PC-9 (cell line): ENCODE data around the gene FAM117A. TPM values are rescaled to one million over a fixed set of nuclear protein-coding genes. Genes with fewer than 3 reads are reported as not detected.

ENCODE experiments used
- BruUV-seq: library from RNA; stranded (reverse); fragments of 400-500 nt; replicated peaks from 2 replicates; lab custom pipeline; 2021; lab: Mats Ljungman, UMichigan
- CTCF ChIA-PET: fragments of 300-600 bp; sonication (Branson Sonifier 250); formaldehyde crosslinking; loops from one replicate; lab custom pipeline; 2022; ENCODE audit warnings: antibody characterized with exemption; lab: Charles Lee
- POLR2A ChIA-PET: fragments of 300-600 bp; sonication (Branson Sonifier 250); formaldehyde crosslinking; loops from one replicate; lab custom pipeline; 2022; ENCODE audit warnings: antibody characterized with exemption; ENCODE audit not compliant: unreplicated experiment; lab: Charles Lee
- DNase-seq, 2 experiments: peaks; one replicate each; pipeline versions ENCODE4 v3.0.0 to v3.0.0-alpha.2; 2015 to 2022; ENCODE audit warnings: mixed read lengths in 1 of 2
- H2AFZ ChIP-seq: fragments of 200-600 bp; sonication (generic); 2 replicates; pipeline ENCODE4 v1.8.1; 2017; ENCODE audit warnings: antibody characterized with exemption
- H3F3A ChIP-seq: fragments of 200-600 bp; sonication (generic); 2 replicates; pipeline ENCODE4 v1.8.1; 2017; ENCODE audit warnings: antibody characterized with exemption, mild to moderate bottlenecking, low read depth; ENCODE audit not compliant: insufficient read depth
- H3K27ac ChIP-seq: fragments of 200-600 bp; sonication (generic); 2 replicates; pipeline ENCODE4 v1.6.1; 2016; ENCODE audit warnings: mixed run types
- H3K27me3 ChIP-seq: fragments of 200-600 bp; sonication (generic); 2 replicates; pipeline ENCODE4 v1.6.1; 2016; ENCODE audit warnings: low read depth, mixed run types; ENCODE audit not compliant: insufficient read depth
- H3K36me3 ChIP-seq: fragments of 200-600 bp; sonication (generic); 2 replicates; pipeline ENCODE4 v1.6.1; 2016; ENCODE audit warnings: low read depth, mixed run types
- H3K4me1 ChIP-seq: fragments of 200-600 bp; sonication (generic); replicated peaks from 2 replicates; pipeline ENCODE4 v1.6.1; 2016; ENCODE audit warnings: mixed run types; ENCODE audit not compliant: insufficient read depth
- H3K4me2 ChIP-seq: fragments of 200-600 bp; sonication (generic); 2 replicates; pipeline ENCODE4 v1.6.1; 2017; ENCODE audit warnings: mixed run types
- H3K4me3 ChIP-seq: fragments of 200-600 bp; sonication (generic); 2 replicates; pipeline ENCODE4 v1.6.1; 2016; ENCODE audit warnings: mixed run types
- H3K79me2 ChIP-seq: fragments of 200-600 bp; sonication (generic); 2 replicates; pipeline ENCODE4 v1.6.1; 2017; ENCODE audit warnings: low read depth, mixed run types
- H3K9me2 ChIP-seq: fragments of 200-600 bp; sonication (generic); 2 replicates; pipeline ENCODE4 v1.8.1; 2017; ENCODE audit warnings: mild to moderate bottlenecking; ENCODE audit not compliant: insufficient read depth
- H3K9me3 ChIP-seq: fragments of 200-600 bp; sonication (generic); 2 replicates; pipeline ENCODE4 v1.8.1; 2016; ENCODE audit warnings: low read depth; ENCODE audit not compliant: insufficient read depth
- H4K20me1 ChIP-seq: fragments of 200-600 bp; sonication (generic); 2 replicates; pipeline ENCODE4 v1.8.1; 2017; ENCODE audit not compliant: insufficient read depth
- EZH2 ChIP-seq: fragments of 200-600 bp; sonication (generic); IDR thresholded peaks from 2 replicates; pipeline ENCODE4 v1.8.0; 2017; ENCODE audit warnings: antibody characterized with exemption, low read depth
- intact Hi-C: fragments of 100-400 bp; cut with micrococcal nuclease; formaldehyde crosslinking; loops from one replicate; pipeline ENCODE4 v1.10.0; 2022; ENCODE audit not compliant: unreplicated experiment
- total RNA-seq: library from RNA; stranded (reverse); gene quantifications from 2 replicates; pipeline ENCODE4 v1.2.3, GENCODE V29; 2021
- TF ChIP-seq, protein P1 (sequence below): fragments of 200-600 bp; sonication (generic); conservative IDR thresholded peaks from 2 replicates; pipeline ENCODE4 v1.6.1; 2017; ENCODE audit warnings: mixed run types, antibody characterized with exemption, mild to moderate bottlenecking, moderate library complexity

The FAM117A gene
- total RNA-seq, 1 experiment from 2014 or later = 15.0 TPM

DNA sequence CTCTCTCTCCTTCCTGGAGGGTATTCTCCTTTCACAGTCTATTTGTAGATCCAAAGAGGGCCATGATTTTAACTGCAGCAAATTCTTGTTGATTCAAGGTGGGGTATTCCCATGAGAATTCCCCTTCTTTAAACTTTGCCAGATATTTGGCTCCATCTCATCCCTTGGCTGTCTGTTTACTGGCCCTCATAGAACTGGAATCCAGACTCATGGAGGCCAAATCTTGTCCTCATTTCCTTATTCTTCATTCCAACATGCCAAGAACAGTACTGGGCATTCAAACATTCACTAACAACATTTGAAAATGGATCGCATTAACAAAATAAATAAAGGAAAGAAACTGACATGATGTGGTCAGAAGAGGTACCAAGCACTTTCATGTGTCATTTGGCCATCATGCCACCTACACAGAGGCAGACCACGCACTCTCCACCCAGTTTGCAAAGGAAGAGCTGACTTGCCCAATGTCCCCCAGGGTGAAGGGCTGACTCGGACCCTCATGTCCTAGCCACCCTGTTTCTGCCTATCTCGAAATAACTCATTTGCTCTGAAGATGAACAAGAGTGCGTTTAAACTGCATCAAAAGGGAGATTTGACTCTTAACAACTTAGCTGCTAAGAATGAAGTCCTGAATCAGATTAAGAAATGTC, 33.0 kb downstream of the FAM117A start:
- no peaks in the 10 kb centered on the region for H3K9me2 ChIP-seq
- no peaks in the 10 kb centered on the region for H3F3A ChIP-seq
- H3K36me3 ChIP-seq = no peaks in the 10 kb centered on the region
- POLR2A ChIA-PET = no interaction called here
- no peak overlapping the region for H3K4me3 ChIP-seq
- H3K27me3 ChIP-seq = no peaks in the 10 kb centered on the region
- no peaks in the 10 kb centered on the region for H3K79me2 ChIP-seq
- H3K4me2 ChIP-seq = no peak overlapping the region
- H3K9me3 ChIP-seq = no peaks in the 10 kb centered on the region
- no peak for DNase-seq
- BruUV-seq = no TSS peak
- TF ChIP-seq, protein P1, sequence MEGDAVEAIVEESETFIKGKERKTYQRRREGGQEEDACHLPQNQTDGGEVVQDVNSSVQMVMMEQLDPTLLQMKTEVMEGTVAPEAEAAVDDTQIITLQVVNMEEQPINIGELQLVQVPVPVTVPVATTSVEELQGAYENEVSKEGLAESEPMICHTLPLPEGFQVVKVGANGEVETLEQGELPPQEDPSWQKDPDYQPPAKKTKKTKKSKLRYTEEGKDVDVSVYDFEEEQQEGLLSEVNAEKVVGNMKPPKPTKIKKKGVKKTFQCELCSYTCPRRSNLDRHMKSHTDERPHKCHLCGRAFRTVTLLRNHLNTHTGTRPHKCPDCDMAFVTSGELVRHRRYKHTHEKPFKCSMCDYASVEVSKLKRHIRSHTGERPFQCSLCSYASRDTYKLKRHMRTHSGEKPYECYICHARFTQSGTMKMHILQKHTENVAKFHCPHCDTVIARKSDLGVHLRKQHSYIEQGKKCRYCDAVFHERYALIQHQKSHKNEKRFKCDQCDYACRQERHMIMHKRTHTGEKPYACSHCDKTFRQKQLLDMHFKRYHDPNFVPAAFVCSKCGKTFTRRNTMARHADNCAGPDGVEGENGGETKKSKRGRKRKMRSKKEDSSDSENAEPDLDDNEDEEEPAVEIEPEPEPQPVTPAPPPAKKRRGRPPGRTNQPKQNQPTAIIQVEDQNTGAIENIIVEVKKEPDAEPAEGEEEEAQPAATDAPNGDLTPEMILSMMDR = no peak
- no peak for TF ChIP-seq EZH2
- CTCF ChIA-PET = no interaction called here
- H3K27ac ChIP-seq = no peak overlapping the region
- H3K4me1 ChIP-seq = no peaks in the 10 kb centered on the region
- no peak overlapping the region for H2AFZ ChIP-seq
- H4K20me1 ChIP-seq = no peaks in the 10 kb centered on the region
- intact Hi-C loops = no loop called here

DNA sequence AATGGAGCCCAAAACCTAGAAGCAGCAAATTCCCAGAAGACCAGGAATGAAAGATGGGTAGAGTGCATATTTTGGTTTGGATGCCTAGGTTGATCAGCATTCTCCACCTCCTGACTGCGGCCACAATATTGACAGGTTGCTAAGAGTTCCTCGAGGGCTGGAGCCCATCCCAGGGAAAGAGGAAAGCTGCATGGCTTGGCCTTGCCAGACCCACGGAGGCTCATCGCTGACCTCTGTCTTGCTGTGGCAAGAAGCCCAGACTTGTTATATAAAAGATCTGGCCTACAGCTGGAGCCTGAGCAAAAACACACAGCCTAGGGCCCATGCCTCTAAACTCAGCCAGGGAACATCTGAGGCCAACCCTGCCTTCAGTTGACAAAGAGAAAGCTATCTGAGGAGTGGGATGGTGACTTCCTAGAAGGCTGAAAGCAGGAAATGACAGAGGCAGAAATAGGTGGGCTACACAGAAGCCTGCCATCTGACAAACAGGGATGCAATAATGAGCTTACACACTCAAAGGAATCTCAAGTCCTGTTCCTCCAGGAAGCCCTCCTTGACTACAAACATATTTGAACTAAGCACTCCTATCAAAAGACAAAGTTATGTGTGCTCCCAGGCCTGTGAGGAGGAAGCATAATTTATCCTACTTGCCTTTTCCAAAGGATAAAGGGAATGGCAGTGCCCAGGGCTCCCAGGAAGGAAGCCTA, 33.7 kb downstream of the FAM117A start:
- no peaks in the 10 kb centered on the region for H3K4me1 ChIP-seq
- no peaks in the 10 kb centered on the region for H3K79me2 ChIP-seq
- H3K9me2 ChIP-seq = no peaks in the 10 kb centered on the region
- no peaks in the 10 kb centered on the region for H3K9me3 ChIP-seq
- no peaks in the 10 kb centered on the region for H3F3A ChIP-seq
- no TSS peak for BruUV-seq
- DNase-seq = no peak
- no peak for TF ChIP-seq EZH2
- TF ChIP-seq, protein P1 = no peak
- no peak overlapping the region for H3K27ac ChIP-seq
- POLR2A ChIA-PET = no interaction called here
- no peak overlapping the region for H3K4me3 ChIP-seq
- H4K20me1 ChIP-seq = no peaks in the 10 kb centered on the region
- H3K4me2 ChIP-seq = no peak overlapping the region
- no peak overlapping the region for H2AFZ ChIP-seq
- H3K36me3 ChIP-seq = no peaks in the 10 kb centered on the region
- no peaks in the 10 kb centered on the region for H3K27me3 ChIP-seq
- CTCF ChIA-PET = no interaction called here
- intact Hi-C loops = no loop called here

DNA sequence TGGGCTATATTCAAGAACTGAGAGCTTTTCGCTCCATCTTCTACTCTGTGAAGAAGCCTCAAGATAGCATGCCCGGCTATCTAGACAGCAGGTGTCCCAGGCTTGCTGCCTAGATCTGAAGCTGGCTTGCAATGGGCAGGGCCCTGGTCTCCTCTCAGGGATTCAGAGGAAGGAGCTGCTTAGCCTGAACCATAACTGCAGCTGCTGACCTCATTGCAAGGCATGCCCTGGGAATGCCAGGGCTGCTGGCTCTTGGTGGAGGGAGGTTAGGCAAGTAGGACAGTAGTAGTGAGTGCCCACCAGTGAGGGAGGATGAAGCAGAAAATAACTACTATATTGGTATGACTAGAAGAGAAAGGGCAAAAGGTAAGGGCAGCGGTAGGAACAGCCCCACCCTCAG, 34.9 kb downstream of the FAM117A start:
- Histone ChIP-seq H3K79me2 (no peaks in the 10 kb centered on the region), H3F3A (no peaks in the 10 kb centered on the region), H3K36me3 (no peaks in the 10 kb centered on the region), H2AFZ (no peak overlapping the region), H4K20me1 (no peaks in the 10 kb centered on the region), H3K4me3 (no peak overlapping the region), H3K27ac (no peak overlapping the region), H3K4me1 (no peaks in the 10 kb centered on the region), H3K4me2 (no peak overlapping the region), H3K9me2 (no peaks in the 10 kb centered on the region), H3K9me3 (no peaks in the 10 kb centered on the region), H3K27me3 (no peaks in the 10 kb centered on the region)
- POLR2A ChIA-PET = interaction anchor here (0.6 to 0.7 kb wide), 2 partner anchors 19 to 35 kb away, joined by 3 to 6 read pairs; no protein-coding TSS in a partner anchor
- no TSS peak for BruUV-seq
- CTCF ChIA-PET = interaction anchor here (0.6 to 0.7 kb wide), 2 partner anchors 8 to 14 kb away, joined by 3 to 9 read pairs; no protein-coding TSS in a partner anchor
- no peak for DNase-seq
- intact Hi-C loops = no loop called here
- TF ChIP-seq, protein P1 = no peak
- no peak for TF ChIP-seq EZH2
